HEK293T (cell line): ENCODE measurements around the gene MRPS23.
A peak's percentile ranks its signal among the peaks of the same experiment; 100 is the strongest.

Source experiments
- BHLHE40 ChIP-seq: fragments of 450-650 bp; IDR thresholded peaks from 2 replicates; pipeline ENCODE4 v1.6.1; 2016; ENCODE audit warnings: mild to moderate bottlenecking, moderate library complexity, borderline replicate concordance
- CTBP1 ChIP-seq: fragments of 450-650 bp; IDR thresholded peaks from 2 replicates; pipeline ENCODE4 v1.6.1; 2016; ENCODE audit warnings: borderline replicate concordance
- FOXK2 ChIP-seq: fragments of 450-650 bp; IDR thresholded peaks from 2 replicates; pipeline ENCODE4 v1.6.1; 2016; ENCODE audit warnings: mild to moderate bottlenecking
- FOXM1 ChIP-seq: fragments of 450-650 bp; IDR thresholded peaks from 2 replicates; pipeline ENCODE4 v1.6.1; 2017; ENCODE audit warnings: mild to moderate bottlenecking, borderline replicate concordance
- HDGF ChIP-seq: fragments of 450-650 bp; IDR thresholded peaks from 2 replicates; pipeline ENCODE4 v1.6.1; 2017; ENCODE audit warnings: antibody characterized with exemption, borderline replicate concordance
- NFRKB ChIP-seq: fragments of 450-650 bp; IDR thresholded peaks from 2 replicates; pipeline ENCODE4 v1.6.1; 2016; ENCODE audit warnings: mild to moderate bottlenecking, moderate library complexity
- SP1 ChIP-seq: fragments of 450-650 bp; IDR thresholded peaks from 2 replicates; pipeline ENCODE4 v1.6.1; 2017
- SUZ12 ChIP-seq: fragments of 450-650 bp; IDR thresholded peaks from 2 replicates; pipeline ENCODE4 v1.6.1; 2016; ENCODE audit warnings: mild to moderate bottlenecking
- TARDBP ChIP-seq: fragments of 450-650 bp; IDR thresholded peaks from 2 replicates; pipeline ENCODE4 v1.6.1; 2016
- ZNF384 ChIP-seq: fragments of 450-650 bp; IDR thresholded peaks from 2 replicates; pipeline ENCODE4 v1.6.1; 2016
- TF ChIP-seq, protein P1 (sequence below): fragments of 450-650 bp; IDR thresholded peaks from 2 replicates; pipeline ENCODE4 v1.6.1; 2016

DNA sequence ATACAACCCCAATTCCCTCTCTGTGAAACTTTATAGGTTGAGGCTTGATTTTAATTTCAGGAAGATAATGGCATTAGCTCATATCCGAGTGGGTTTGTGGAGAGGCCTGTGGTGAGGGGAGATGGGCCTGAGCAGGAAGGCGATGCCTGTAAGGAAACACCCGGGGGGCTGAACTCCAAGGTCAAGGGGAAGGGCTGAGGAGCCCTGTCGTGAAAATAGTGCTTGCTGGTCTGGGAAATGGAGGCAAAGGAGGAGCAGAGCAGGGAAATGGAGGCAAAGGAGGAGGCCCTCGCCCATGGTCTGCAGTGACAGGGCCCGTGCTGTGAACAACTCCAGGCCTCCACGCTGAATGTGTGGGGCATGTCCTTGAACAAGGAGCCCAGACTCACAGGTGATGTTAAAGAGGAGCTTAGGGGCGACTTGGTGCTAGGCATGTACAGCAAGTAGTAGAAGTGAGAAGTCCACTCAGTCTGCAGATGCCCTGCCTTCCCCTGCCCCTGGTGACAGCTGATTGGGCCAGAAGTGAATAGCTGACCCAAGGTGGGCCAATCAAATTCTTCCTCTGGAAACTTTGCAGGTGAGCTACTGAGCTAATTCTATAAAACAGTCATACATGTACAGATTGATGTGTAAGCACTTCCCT is 38.1 kb downstream of the MRPS23 start:
- TF ChIP-seq FOXM1 (no peak), CTBP1 (no peak), NFRKB (no peak), SUZ12 (no peak), ZNF384 (no peak), FOXK2 (no peak), BHLHE40 (no peak), SP1 (no peak), HDGF (no peak), TARDBP (no peak)
- TF ChIP-seq, protein P1, sequence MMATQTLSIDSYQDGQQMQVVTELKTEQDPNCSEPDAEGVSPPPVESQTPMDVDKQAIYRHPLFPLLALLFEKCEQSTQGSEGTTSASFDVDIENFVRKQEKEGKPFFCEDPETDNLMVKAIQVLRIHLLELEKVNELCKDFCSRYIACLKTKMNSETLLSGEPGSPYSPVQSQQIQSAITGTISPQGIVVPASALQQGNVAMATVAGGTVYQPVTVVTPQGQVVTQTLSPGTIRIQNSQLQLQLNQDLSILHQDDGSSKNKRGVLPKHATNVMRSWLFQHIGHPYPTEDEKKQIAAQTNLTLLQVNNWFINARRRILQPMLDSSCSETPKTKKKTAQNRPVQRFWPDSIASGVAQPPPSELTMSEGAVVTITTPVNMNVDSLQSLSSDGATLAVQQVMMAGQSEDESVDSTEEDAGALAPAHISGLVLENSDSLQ: peak; percentile 47
